ENCODE measurements around the gene N4BP2L2. TPM values are rescaled to one million over a fixed set of nuclear protein-coding genes. Genes with fewer than 3 reads are reported as not detected.

The N4BP2L2 gene
- total and polyA plus RNA-seq, 2 donors (not counting 3 experiments of a cell fraction or from before 2014, with no cell fraction given) = 21.7 to 101 TPM

GRCh38 chr13:32537580-32538142 is 934 bp downstream of the N4BP2L2 start:
- intact Hi-C loops (cut with micrococcal nuclease) = loop anchor here (1.0 to 10.0 kb wide), 5 partner anchors 49 to 1005 kb away; partner anchors contain the start of genes BRCA2, N4BP2L1, PDS5B and ZAR1L
- peak overlapping the region; percentile 58 for H2AFZ ChIP-seq (ENCODE audit: low read depth, low read length)
- no peaks in the 10 kb centered on the region for H3K9me1 ChIP-seq (replicated peaks; ENCODE audit: control insufficient read depth, extremely low read depth, insufficient read depth, low read length)
- peak; percentile 6 for DNase-seq (ENCODE audit: low read depth, low spot score)
- peaks cover 2 to 17% of the 10 kb centered on the region in 2 experiments for H3K36me3 ChIP-seq (ENCODE audit: control insufficient read depth in 2 of 2, extremely low read depth in 1 of 2, insufficient read depth in 2 of 2, low read length in 2 of 2)
- H3K27me3 ChIP-seq (ENCODE audit: control insufficient read depth in 2 of 2, insufficient read depth in 2 of 2, low read length in 2 of 2) = peaks cover 3% of the 10 kb centered on the region in 2 experiments
- H3K27ac ChIP-seq (ENCODE audit: insufficient read depth, low read depth, low read length) = peak overlapping the region; percentile 84
- H3K4me3 ChIP-seq (replicated peaks in 1 of 3; ENCODE audit: insufficient read depth in 1 of 3, low read depth in 1 of 3, low read length in 3 of 3) = peak overlapping the region; percentile 75 to 94 (median 83)
- H3K9ac ChIP-seq (replicated peaks; ENCODE audit: extremely low read depth, insufficient read depth, low read length) = peak overlapping the region; percentile 98
- peaks cover 4% of the 10 kb centered on the region for H4K20me1 ChIP-seq (replicated peaks; ENCODE audit: control insufficient read depth, extremely low read depth, insufficient read depth, low read length)
- H3K9me3 ChIP-seq (replicated peaks; ENCODE audit: control insufficient read depth, insufficient read depth, low read length) = no peaks in the 10 kb centered on the region
- peak overlapping the region; percentile 94 for H3K4me2 ChIP-seq (ENCODE audit: insufficient read depth, low read length)
- H3K79me2 ChIP-seq (ENCODE audit: control insufficient read depth, insufficient read depth, low read length) = peaks cover 53% of the 10 kb centered on the region
- no peak for TF ChIP-seq GATA2 (IDR thresholded peaks at IDR 0.05; ENCODE audit: insufficient read depth, insufficient read length, low read depth, low read length)
- no peak for TF ChIP-seq MYC (IDR thresholded peaks at IDR 0.05; ENCODE audit: low read depth, low read length)
- no peak for TF ChIP-seq EZH2 (IDR thresholded peaks at IDR 0.05; ENCODE audit: borderline replicate concordance, low read depth, low read length, severe bottlenecking)
- TF ChIP-seq MAX (IDR thresholded peaks at IDR 0.05; ENCODE audit: insufficient read depth, insufficient read length) = no peak
- TF ChIP-seq JUN (IDR thresholded peaks at IDR 0.05; ENCODE audit: borderline replicate concordance, insufficient read depth, insufficient read length, low read depth) = no peak
- TF ChIP-seq POLR2AphosphoS5 (IDR thresholded peaks at IDR 0.05; ENCODE audit: insufficient read depth, low read depth, low read length) = no peak
- dilution Hi-C loops (cut with MboI; ENCODE audit: extremely low pct_ligation_motif_present, low sequenced_read_pairs) = no loop called here
- peaks cover 19% of the 10 kb centered on the region for H3K4me1 ChIP-seq (ENCODE audit: control insufficient read depth, extremely low read depth, insufficient read depth, low read length)
- BruUV-seq (replicated peaks) = no TSS peak
- ChIA-PET CTCF (interaction anchor here (1.3 kb wide), 1 partner anchor 48 kb away, joined by 3 read pairs; no protein-coding TSS in a partner anchor), POLR2A (interaction anchor here (0.7 kb wide), 1 partner anchor 23 kb away, joined by 3 read pairs; no protein-coding TSS in a partner anchor)
- no peak for FAIRE-seq

GRCh38 chr13:32535748-32536147 is 2.8 kb downstream of the N4BP2L2 start:
- Histone ChIP-seq H3K9me3 (replicated peaks; ENCODE audit: control insufficient read depth, insufficient read depth, low read length) (no peaks in the 10 kb centered on the region), H3K27ac (ENCODE audit: insufficient read depth, low read depth, low read length) (no peak overlapping the region), H3K27me3 (ENCODE audit: control insufficient read depth in 2 of 2, insufficient read depth in 2 of 2, low read length in 2 of 2) (no peaks in the 10 kb centered on the region), H3K36me3 (ENCODE audit: control insufficient read depth in 2 of 2, extremely low read depth in 1 of 2, insufficient read depth in 2 of 2, low read length in 2 of 2) (peaks cover 2 to 17% of the 10 kb centered on the region in 2 experiments), H3K4me2 (ENCODE audit: insufficient read depth, low read length) (no peak overlapping the region), H3K4me3 (replicated peaks in 1 of 3; ENCODE audit: insufficient read depth in 1 of 3, low read depth in 1 of 3, low read length in 3 of 3) (no peak overlapping the region), H3K9ac (replicated peaks; ENCODE audit: extremely low read depth, insufficient read depth, low read length) (no peak overlapping the region), H2AFZ (ENCODE audit: low read depth, low read length) (no peak overlapping the region), H3K4me1 (ENCODE audit: control insufficient read depth, extremely low read depth, insufficient read depth, low read length) (peaks cover 22% of the 10 kb centered on the region), H3K9me1 (replicated peaks; ENCODE audit: control insufficient read depth, extremely low read depth, insufficient read depth, low read length) (peaks cover 3% of the 10 kb centered on the region), H4K20me1 (replicated peaks; ENCODE audit: control insufficient read depth, extremely low read depth, insufficient read depth, low read length) (peaks cover 11% of the 10 kb centered on the region), H3K79me2 (ENCODE audit: control insufficient read depth, insufficient read depth, low read length) (peaks cover 67% of the 10 kb centered on the region)
- intact Hi-C loops (cut with micrococcal nuclease) = loop anchor here (5.0 to 10.0 kb wide), 2 partner anchors 108 to 221 kb away; partner anchors contain the start of genes BRCA2, N4BP2L1 and ZAR1L
- DNase-seq (ENCODE audit: low read depth, low spot score) = no peak
- dilution Hi-C loops (cut with MboI; ENCODE audit: extremely low pct_ligation_motif_present, low sequenced_read_pairs) = no loop called here
- no TSS peak for BruUV-seq (replicated peaks)
- ChIA-PET CTCF (no interaction called here), POLR2A (no interaction called here)
- TF ChIP-seq POLR2AphosphoS5 (IDR thresholded peaks at IDR 0.05; ENCODE audit: insufficient read depth, low read depth, low read length) (no peak), JUN (IDR thresholded peaks at IDR 0.05; ENCODE audit: borderline replicate concordance, insufficient read depth, insufficient read length, low read depth) (no peak), EZH2 (IDR thresholded peaks at IDR 0.05; ENCODE audit: borderline replicate concordance, low read depth, low read length, severe bottlenecking) (no peak), POLR2A (IDR thresholded peaks at IDR 0.05; ENCODE audit: low read depth, low read length) (no peak), MYC (IDR thresholded peaks at IDR 0.05; ENCODE audit: low read depth, low read length) (no peak), FOS (IDR thresholded peaks at IDR 0.05; ENCODE audit: borderline replicate concordance, insufficient read depth, low read length) (no peak), MAX (IDR thresholded peaks at IDR 0.05; ENCODE audit: insufficient read depth, insufficient read length) (no peak), GATA2 (IDR thresholded peaks at IDR 0.05; ENCODE audit: insufficient read depth, insufficient read length, low read depth, low read length) (no peak), CTCF (IDR thresholded peaks at IDR 0.05; ENCODE audit: extremely low read depth in 1 of 2, insufficient read depth in 1 of 2, low read depth in 1 of 2, low read length in 2 of 2) (no peak)
- no peak for FAIRE-seq
